A172 (cell line): Measurements from ENCODE around the gene ALPK1. TPM values are rescaled to one million over a fixed set of nuclear protein-coding genes. Genes with fewer than 3 reads are reported as not detected.
A peak's percentile ranks its signal among the peaks of the same experiment; 100 is the strongest.
"Not testable (repeated sequence)": the region's sequence is repeated elsewhere in the genome, so short reads cannot be mapped to it uniquely, and the experiment has no call there.

Source experiments
- DNase-seq: peaks from one replicate; pipeline ENCODE4 v3.0.0-alpha.2; 2015; ENCODE audit warnings: low spot score
- total RNA-seq: library from RNA; depleted of rRNA; stranded (reverse); fragments of >200 nt; shearing (Covaris generic); gene quantifications from 2 replicates; pipeline ENCODE4 v1.2.3, GENCODE V29; 2014

The ALPK1 gene
- total RNA-seq, 1 experiment from 2014 or later = 8.8 TPM

DNA sequence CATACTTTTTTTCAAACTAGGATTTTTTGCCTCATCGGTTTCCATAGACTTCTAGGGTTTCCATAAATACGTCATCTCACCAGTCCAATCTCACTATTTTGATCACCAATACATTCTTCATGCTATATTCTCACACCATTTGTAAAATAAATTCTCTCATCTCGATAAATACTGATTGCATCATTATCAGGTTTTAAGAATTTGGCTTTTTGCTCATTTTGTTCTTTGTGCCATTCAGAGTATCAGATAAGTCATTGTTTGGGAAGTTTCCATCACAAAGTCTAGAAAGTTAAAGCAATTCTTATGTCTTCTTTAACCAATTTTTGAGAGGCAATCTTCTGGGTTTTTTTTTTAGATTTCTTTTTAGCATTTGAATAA is 81.1 kb downstream of the ALPK1 start:
- no peak for DNase-seq

DNA sequence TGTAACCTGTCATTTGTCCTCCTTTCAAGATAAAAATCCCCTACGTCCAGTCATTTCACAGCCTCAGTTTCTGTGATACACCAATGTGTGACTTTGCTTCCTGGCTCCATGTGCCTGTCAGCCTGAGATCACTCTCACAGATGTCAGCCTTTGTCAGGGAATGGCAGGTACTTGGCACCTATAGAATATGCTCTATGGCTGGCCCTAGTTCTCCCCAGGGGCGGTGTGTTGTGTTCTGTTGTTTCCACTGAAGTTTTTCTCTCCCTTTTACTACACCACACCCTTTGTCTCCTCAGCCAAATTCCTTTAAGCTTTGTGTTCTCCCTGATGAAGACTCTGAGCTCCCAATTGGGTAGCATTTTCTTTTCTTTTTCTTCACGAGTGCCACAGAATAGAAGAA is 81.7 kb downstream of the ALPK1 start:
- DNase-seq = no peak

DNA sequence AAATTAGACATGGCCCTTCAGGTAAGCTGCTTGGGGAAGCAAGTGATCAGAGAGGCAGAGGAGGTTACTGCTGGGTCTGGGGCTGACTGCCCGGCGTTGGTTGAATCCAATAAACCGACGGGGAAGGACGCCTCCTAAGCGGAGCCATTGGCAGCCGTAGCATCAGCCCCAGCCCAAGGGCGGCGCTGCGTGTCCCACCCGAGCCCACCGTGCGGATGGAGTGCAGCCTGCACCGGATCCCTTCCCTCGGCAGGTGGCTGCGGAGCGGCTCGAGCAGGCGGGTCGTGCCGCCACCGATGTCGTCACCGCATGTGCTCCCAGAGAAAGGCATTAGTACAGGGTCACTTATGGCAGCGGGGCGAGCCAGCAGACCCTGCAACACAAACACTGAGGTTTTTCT is 82.1 kb downstream of the ALPK1 start:
- DNase-seq = no peak

DNA sequence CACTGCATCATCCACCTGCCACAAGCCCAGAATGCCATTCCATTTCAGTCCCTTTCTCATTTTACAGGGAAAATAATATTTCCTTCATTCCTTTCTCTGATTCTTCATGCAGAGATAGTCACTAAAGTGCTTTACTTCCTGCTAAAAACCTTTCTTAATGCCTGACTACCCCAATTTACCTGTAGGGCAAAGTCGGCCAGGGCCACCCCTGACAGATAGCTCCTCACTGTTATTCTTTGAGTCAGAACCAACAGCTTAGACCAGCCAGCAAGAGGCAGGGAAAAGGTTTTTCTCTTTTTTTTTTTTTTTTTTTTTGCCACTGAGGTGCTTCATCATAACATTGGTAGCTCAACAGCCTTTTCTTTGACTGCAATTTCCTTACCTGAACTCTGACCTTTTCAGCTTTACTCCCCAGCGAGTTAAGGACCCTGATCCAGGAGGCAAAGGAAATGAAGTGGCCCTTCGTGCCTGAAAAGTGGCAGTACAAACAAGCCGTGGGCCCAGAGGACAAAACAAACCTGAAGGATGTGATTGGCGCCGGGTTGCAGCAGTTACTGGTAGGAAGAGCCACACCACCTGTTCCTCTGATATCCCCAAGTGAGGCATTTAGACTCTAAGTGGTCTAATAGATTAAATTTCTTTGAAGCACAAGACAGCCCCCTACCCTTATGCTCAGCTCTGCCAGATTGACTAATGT is 85.0 kb downstream of the ALPK1 start:
- DNase-seq = no peak

DNA sequence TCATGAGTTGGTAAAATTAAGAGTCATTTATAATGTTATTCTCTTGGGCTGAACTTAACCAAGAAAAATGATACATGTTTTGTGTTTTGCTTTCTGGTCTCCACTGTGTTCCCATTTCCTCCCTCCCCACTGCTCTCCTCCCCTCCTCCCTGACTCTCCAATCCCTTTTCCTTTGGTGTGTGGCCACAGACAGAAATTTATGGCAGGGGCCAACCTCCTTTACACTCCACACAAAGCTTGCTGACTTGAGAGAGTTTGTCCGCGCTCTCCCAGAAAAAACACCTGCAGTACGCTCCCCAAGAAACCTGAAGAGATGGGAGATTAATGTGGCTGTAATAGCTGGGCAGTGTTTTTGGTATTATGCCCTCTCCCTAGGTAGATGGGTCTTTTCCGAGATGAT is 88.9 kb downstream of the ALPK1 start:
- DNase-seq = no peak

DNA sequence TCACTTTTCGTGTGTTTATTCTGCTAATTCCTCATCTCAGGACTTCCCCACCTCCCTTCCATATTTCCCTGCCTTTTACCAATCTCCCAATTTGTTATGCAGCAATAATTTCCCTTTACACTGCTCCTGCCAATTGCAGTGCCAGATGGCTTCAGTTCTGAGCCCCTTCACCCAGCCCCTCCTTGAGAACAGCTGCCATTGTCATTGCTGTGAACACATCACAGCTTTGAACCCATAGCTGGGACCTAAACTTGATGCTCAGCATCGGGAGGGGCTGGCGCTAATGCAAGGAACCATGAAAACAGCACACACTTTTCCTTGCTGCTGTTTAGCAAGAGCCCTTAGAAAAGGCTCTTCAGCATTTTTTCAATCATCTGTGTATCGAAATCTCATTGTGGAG is 104.9 kb downstream of the ALPK1 start:
- DNase-seq = no peak

DNA sequence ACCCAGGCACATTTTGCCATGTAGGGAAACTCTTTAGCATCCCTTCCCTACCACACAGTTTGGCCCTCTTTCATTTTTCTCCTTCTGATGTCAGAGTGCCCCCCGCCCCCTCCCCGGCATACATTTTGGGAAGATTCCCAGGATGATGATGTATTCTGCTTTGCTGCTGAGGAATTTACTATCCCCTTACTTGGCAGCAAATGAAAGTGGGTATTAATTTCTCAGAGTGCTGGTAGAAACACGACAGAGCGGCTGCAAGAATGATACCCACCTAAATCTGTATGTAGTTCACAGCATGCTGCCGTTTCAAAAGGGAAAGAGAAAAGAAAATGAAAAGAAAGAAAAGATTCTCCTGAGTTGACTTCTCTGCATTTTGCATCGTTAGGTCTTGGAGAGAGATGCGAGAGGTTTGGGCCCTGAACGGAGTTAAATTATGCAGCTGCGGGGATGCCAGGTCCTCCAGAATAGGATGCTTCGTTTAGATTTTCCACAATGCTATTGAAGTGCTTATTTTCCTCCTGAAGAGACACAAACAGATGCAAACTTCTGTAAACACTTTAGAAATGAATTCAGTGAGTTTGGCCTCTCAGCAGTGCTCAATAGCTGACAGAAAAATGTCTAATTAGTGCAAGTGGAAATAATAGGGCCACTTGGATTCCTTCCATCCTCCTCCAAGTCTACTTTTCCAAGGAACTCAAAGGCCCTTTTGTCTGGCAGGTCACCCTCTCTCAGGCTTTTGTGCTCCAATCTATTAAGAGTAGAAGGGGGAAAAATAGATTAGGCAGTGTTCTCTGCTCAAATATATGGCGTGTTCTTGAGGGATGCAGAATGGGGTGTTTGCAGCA is 106.2 kb downstream of the ALPK1 start:
- DNase-seq = no peak

DNA sequence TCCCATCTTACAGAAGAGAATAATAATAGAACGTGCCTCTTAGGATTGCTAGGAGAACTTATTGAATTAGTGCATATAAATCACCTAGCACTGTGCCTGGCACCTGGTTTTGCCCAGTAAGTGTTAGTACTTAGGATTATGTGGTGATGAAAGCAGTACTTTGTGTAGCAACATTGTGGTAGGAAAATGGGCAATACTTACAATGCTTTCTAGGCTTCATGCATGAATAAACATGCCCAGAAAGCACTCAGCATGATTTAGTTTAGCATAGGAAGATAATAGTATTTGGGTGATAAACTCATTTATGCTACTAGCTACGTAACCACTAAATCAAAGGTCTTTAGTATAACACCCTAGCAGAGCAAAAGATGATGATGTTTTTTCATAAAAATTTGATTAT is 113.2 kb downstream of the ALPK1 start:
- DNase-seq = no peak

DNA sequence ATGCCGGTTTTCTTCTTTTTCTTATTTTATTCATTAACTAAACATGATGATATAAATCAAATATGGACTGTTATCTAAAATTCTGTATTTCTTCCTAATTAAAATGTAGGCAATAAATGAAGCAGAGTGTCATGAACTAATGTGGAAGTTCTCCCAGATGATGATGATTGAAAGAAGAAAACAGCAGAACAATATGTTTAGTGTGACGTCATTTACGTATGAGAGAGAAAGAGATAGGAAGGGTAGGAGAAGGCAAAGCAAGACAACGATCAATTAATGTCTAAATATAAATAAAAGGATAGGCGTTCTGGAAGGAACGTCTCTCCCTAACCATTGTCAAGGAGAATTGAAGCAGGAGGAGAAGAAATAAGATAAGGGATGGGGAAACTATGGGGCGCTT is 113.6 kb downstream of the ALPK1 start:
- no peak for DNase-seq

DNA sequence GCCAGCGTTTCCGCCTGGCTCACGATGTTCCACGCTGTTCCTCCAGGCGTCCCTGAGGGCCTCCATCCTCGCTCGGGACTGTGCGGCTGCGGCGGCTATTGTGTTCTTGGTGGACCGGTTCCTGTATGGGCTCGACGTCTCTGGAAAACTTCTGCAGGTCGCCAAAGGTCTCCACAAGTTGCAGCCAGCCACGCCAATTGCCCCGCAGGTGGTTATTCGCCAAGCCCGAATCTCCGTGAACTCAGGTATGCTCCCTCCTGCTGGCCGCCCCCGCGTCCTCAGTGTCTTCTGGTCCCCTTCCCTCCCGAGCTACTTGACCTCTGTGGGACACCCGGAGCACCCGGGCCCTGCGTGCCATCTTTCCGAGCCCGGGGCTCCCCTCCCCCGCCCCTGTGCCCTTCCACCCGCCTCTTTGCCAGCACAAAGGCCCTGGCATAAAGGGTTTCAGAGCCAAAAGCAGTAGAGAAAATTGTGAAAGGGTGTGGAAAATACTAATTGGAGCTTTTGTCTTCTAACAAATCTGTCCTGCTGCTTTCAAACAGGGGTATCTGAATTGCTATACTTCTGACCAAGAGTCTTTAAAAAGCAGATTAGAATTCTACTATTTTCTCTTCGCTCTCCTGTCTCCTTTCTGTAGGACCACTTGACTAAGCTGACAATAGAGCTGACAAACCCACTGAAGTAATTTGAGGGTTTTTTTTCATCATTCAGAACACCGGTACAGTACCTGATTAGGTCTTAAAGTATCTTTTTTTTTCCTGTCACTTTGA is 114.8 kb downstream of the ALPK1 start:
- no peak for DNase-seq

DNA sequence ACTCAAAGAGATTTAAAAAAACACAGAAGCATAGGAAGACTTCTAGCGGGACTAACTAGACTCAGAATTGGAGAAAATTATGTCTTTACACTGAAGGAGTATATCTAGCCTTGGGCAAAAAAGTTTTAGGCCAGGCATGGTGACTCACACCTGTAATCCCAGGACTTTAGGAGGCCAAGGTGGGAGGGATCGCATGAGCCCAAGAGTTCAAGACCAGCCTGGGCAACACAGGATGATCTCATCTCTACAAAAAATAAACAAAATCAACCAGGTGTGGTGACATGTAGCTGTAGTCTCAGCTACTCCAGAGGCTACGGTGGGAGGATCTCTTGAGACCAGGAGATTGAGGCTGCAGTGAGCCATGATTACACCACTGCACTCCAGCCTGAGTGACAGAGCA is 119.3 kb downstream of the ALPK1 start:
- DNase-seq = no peak

DNA sequence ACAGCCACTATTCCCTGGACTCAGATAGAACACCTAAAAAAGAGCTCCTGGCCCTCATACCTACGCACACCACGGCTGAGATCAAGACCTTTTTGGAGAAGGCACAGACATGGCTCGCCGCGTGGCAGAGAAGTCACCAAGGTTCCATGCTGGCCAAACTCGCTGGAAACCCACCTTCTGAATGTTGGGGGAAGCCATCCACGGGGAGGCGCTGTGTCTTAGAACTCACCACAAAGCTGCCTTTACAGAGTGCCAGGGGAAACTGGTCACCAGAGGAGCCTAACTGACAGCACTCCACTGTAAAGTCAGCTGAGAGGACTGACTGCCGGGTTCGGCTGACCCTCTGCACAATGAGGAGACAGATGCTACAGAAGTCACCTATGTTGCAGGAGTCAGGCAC is 120.9 kb downstream of the ALPK1 start:
- no peak for DNase-seq

DNA sequence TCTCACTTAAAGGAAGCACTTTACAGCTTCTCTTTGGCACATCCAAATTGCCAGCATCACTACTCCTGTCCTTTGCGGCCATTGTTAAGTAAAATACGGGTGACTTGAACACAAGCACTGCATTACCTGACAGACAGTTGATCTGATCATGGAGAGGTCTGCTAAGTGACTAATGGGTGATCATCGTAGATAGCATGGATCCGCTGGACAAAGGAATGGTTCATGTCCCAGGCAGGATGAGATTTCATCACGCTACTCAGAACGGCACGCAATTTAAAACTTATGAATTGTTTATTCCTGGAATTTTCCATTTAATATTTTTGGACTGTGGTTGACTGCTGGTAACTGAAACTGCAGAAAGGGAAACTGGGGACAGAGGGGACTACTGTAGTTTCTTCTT is 124.7 kb downstream of the ALPK1 start:
- no peak for DNase-seq

DNA sequence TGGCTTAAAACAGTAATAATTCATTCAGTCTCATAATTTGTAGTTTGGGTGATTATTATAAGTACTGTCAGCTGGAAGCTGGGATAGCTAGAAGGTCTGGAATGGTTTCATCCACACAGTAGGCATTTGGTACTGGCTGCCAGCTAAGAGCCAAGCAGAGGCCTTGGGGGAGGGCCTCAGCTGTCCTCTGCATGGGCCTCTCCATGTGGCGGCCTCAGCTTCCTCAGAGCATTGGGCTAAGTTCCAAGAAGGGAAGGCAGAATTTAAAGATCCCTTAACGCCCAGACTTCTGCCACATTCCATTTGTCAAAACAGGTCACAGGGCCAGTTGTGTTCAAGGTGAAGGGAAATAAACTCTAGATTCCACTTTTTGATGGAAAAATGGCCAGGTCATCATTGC is 125.5 kb downstream of the ALPK1 start:
- no peak for DNase-seq

DNA sequence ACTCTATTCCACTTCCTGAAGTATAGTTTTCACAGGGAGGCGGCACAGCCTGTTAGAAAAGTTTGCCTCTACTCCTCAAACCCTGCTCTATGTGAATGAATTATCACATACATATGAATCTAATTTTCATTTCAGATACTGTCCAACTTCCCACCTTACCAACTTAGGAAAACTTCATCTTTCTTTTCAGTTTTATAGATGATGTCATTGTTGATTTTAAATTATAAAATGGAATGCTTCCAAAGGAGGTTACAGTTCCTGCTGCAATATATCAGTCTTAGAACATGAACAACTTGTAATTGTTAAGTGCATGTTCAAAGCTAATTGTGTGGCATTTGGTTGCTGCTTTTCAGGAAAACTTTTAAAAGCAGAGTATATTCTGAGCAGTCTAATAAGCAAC is 126.4 kb downstream of the ALPK1 start:
- DNase-seq = no peak

DNA sequence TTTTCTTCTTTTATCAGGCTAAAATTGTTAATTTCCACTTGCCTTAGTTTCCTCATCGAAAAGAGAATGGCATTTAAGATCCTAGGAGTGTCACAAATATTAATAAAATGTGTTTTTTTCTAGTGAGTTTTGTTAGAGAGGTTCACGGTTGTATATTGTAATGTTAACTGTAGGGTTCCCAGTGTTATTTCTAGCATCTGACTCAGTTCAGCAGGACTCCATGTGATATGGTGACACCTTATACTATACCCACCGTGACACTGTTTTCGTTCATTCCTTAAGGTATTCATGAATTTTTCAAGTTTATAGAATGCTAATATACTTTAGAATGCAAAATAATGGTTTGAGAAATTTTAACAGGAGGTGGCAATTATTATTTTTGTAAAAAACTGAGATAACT is 128.7 kb downstream of the ALPK1 start:
- DNase-seq = no peak

DNA sequence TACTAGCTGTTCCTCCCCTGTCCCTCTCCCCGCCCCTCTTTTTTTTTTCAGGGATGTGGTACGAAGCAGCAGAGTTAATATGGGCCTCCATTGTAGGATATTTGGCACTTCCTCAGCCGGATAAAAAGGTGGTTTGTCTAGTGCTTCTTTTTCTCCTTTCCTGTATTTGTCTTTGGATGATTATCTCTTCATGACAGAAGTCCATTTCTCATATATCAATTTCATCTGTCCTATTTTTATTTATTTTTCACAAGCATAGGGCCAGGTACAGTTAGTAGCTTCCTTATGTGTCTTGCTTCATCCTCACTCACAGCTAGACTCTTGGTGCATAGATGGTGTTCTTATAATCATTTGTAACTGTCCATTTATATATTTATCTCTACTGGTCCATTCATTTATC is 129.2 kb downstream of the ALPK1 start:
- no peak for DNase-seq

DNA sequence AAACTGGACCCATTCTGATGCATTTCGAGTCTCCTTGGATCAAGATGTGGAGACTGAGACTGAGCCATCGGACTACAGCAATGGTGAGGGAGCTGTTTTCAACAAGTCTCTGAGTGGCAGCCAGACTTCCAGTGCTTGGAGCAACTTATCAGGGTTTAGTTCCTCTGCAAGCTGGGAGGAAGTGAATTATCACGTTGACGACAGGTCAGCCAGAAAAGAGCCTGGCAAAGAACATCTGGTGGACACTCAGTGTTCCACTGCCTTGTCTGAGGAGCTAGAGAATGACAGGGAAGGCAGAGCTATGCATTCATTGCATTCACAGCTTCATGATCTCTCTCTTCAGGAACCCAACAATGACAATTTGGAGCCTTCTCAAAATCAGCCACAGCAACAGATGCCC is 134.0 kb downstream of the ALPK1 start:
- no peak for DNase-seq

DNA sequence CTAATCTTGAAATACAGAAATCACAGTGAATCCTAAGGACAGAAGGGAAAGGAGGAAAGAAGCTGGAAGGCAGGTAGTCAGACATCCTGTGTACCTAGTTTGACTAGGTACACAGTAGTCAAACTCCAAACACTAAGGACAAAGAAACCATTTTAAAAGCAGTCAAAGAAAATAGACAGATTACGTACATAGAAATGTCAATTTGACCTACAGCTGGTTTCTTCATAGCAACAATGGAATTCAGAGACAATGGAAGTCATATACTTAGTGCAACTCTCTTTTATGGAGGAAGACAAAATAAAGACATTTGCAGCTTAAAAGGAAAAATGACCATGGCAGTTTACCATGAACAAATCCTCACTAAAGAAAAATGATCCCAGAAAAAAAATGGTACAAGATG is 139.8 kb downstream of the ALPK1 start:
- no peak for DNase-seq

DNA sequence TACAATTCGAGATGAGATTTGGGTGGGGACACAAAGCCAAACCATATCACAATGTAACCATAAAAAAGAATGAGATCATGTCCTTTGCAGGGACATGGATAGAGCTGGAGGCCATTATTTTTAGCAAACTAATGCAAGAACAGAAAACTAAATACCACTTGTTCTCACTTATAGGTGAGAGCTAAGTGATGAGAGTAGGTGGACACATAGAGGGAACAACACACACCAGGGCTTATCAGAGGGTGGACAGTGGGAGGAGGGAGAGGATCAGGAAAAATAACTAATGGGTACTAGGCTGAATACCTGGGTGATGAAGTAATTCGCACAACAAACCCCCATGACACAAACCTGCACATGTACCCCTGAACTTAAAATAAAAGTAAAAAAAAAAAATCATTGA is 145.1 kb downstream of the ALPK1 start:
- not testable (repeated sequence) for DNase-seq

DNA sequence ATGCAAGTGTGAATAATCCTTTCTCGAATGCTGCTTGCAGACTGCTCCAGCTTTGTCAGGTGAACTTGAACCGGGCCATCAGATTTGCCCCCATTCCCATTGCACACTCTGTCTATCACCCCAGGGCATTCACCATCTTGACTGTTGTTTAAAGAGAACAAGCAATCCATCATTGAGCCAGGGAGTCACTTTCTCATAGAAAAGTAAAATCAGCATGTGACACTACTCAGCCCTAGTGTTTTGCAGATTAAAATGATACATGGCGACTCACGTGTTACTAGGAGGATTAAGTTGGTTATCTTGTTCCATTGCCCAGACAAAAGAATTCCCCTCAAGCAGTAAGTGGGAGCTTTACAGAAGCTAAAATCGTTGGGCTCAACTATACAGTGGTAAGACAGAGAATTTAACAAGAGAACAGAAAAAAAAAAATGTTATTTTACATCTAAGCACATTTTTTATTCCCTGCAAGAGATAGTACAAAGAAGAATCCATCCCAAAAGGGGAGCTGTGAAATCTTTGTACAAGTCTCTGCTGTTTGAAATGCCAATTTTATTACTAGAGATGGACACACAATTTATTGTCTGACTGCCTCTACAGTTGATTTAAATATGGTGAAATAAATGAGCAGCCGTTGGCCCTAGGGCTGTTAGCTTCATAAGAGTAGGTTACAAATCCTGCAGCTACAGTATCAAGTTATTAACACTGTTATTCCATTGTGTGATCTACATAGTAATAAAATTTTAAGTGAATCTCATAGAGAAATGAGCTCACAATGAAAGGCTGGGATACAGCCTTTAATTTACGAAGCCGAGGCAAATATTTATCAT is 151.3 kb downstream of the ALPK1 start:
- DNase-seq = peak; percentile 45

DNA sequence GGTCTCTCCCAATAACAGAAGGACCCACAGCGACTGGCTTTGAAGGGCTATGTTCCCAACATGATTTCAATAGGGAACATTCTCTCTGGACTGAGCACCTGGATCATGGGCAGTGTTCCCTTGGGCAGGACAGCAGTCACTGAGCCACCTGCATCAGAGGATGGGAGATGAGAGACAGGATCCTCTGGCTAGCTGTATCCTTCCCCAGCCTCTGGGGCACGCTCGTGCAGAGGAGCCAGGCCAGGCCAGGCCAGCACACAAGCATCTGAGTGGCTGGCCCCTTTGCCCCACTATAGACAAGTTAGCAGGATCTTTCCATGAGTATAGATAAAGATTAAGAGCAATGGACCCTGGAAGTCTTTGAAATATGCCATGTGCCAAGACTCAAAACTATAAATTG is 152.5 kb downstream of the ALPK1 start:
- no peak for DNase-seq
